ENCODE data around the gene SINHCAF.

The SINHCAF gene

GRCh38 chr12:31298515-31298910 is 27.4 kb downstream of the SINHCAF start:
- no peak for TF ChIP-seq CTCF (IDR thresholded peaks at IDR 0.05)

- no peak for TF ChIP-seq CTCF (IDR thresholded peaks at IDR 0.05)
Observed at GRCh38 chr12:31297572-31298514, 28.1 kb downstream of the SINHCAF start.

- TF ChIP-seq CTCF (IDR thresholded peaks at IDR 0.05) = no peak
Observed at GRCh38 chr12:31289441-31289840, 36.5 kb downstream of the SINHCAF start.

- TF ChIP-seq CTCF (IDR thresholded peaks at IDR 0.05) = no peak
Observed at GRCh38 chr12:31288381-31288780, 37.6 kb downstream of the SINHCAF start.

- no peak for TF ChIP-seq CTCF (IDR thresholded peaks at IDR 0.05)
Observed at GRCh38 chr12:31280183-31280582, 45.8 kb downstream of the SINHCAF start.

- TF ChIP-seq CTCF (IDR thresholded peaks at IDR 0.05) = no peak
Observed at GRCh38 chr12:31279390-31279924, 46.5 kb downstream of the SINHCAF start.

- TF ChIP-seq CTCF (IDR thresholded peaks at IDR 0.05) = no peak
Observed at GRCh38 chr12:31278832-31279231, 47.1 kb downstream of the SINHCAF start.
